TTC549 (cell line): Measurements from ENCODE around the gene CCNF.
"Not testable (repeated sequence)": the region's sequence is repeated elsewhere in the genome, so short reads cannot be mapped to it uniquely, and the experiment has no call there.

ENCODE experiments used
- FAIRE-seq: peaks from 2 replicates; lab custom pipeline; 2012; peaks lifted over from hg19 to GRCh38; lab: Jason Lieb, UNC

CCNF gene

GRCh38 chr16:2471653-2472487, 42.6 kb downstream of the CCNF start:
- no peak for FAIRE-seq

- FAIRE-seq, result no peak
Observed at GRCh38 chr16:2472488-2472864, 43.2 kb downstream of the CCNF start.

- FAIRE-seq, result no peak
Observed at GRCh38 chr16:2472885-2473445, 43.7 kb downstream of the CCNF start.

GRCh38 chr16:2473446-2473926, 44.2 kb downstream of the CCNF start:
- no peak for FAIRE-seq

- FAIRE-seq, result no peak
Observed at GRCh38 chr16:2473999-2474876, 45.0 kb downstream of the CCNF start.

GRCh38 chr16:2474877-2475412, 45.7 kb downstream of the CCNF start, which contains the start of gene TBC1D24:
TSS of gene TBC1D24 (plus strand) at chr16:2475127. CDS start at chr16:2496149, 21,022 bp downstream.
- no peak for FAIRE-seq

- no peak for FAIRE-seq
Observed at GRCh38 chr16:2475413-2476344, 46.4 kb downstream of the CCNF start.

GRCh38 chr16:2476345-2476720, 47.1 kb downstream of the CCNF start:
- FAIRE-seq, result no peak

GRCh38 chr16:2476741-2477140, 47.5 kb downstream of the CCNF start:
- FAIRE-seq, result no peak

GRCh38 chr16:2477327-2477726, 48.1 kb downstream of the CCNF start:
- FAIRE-seq, result no peak

- FAIRE-seq, result no peak
Observed at GRCh38 chr16:2478279-2478678, 49.0 kb downstream of the CCNF start.

- FAIRE-seq, result not testable (repeated sequence)
Observed at GRCh38 chr16:2479996-2480395, 50.7 kb downstream of the CCNF start.

- no peak for FAIRE-seq
Observed at GRCh38 chr16:2480948-2481347, 51.7 kb downstream of the CCNF start.

- FAIRE-seq, result no peak
Observed at GRCh38 chr16:2481676-2482075, 52.4 kb downstream of the CCNF start.

- no peak for FAIRE-seq
Observed at GRCh38 chr16:2482249-2482648, 53.0 kb downstream of the CCNF start.

- no peak for FAIRE-seq
Observed at GRCh38 chr16:2482708-2483534, 53.7 kb downstream of the CCNF start.

- FAIRE-seq, result no peak
Observed at GRCh38 chr16:2483939-2484897, 55.0 kb downstream of the CCNF start.

GRCh38 chr16:2484898-2485508, 55.8 kb downstream of the CCNF start:
- no peak for FAIRE-seq
